Neural crest cell (in vitro differentiated cells): ENCODE measurements around the gene MMP25. TPM values are rescaled to one million over a fixed set of nuclear protein-coding genes. Genes with fewer than 3 reads are reported as not detected.

Experiments used
- DNase-seq: peaks from one replicate; pipeline ENCODE4 v3.0.0; 2021; ENCODE audit warnings: low read depth, mixed read lengths, low spot score
- H3K27ac Mint-ChIP-seq: one replicate; pipeline ENCODE4 v1.8.0; 2021; ENCODE audit warnings: mild to moderate bottlenecking, mixed read lengths; ENCODE audit not compliant: unreplicated experiment
- H3K27me3 Mint-ChIP-seq: 2 replicates; pipeline ENCODE4 v1.8.0; 2021; ENCODE audit warnings: low read depth, mild to moderate bottlenecking, mixed read lengths
- H3K36me3 Mint-ChIP-seq: 2 replicates; pipeline ENCODE4 v1.8.0; 2021; ENCODE audit warnings: low read depth, mild to moderate bottlenecking, mixed read lengths
- H3K4me1 Mint-ChIP-seq: 2 replicates; pipeline ENCODE4 v1.8.0; 2021; ENCODE audit warnings: mixed read lengths
- H3K4me3 Mint-ChIP-seq: one replicate; pipeline ENCODE4 v1.8.0; 2021; ENCODE audit warnings: mild to moderate bottlenecking, mixed read lengths
- H3K9me3 Mint-ChIP-seq: 2 replicates; pipeline ENCODE4 v1.8.0; 2021; ENCODE audit warnings: mixed read lengths
- CTCF ChIP-seq: fragments of 200-600 bp; sonication (generic); conservative IDR thresholded peaks from 2 replicates; pipeline ENCODE4 v1.5.0; 2021; ENCODE audit warnings: antibody characterized with exemption, mild to moderate bottlenecking
- total RNA-seq: library from RNA; stranded (reverse); gene quantifications from 2 replicates; pipeline ENCODE4 v1.2.1, GENCODE V29; 2021

The MMP25 gene
- total RNA-seq, 1 donor from 2014 or later, result 0.96 TPM

- H3K27ac Mint-ChIP-seq, result no peak overlapping the region
- H3K9me3 Mint-ChIP-seq, result no peaks in the 10 kb centered on the region
- no peak overlapping the region for H3K4me3 Mint-ChIP-seq
- DNase-seq, result no peak
- H3K27me3 Mint-ChIP-seq, result peaks cover 95% of the 10 kb centered on the region
- no peaks in the 10 kb centered on the region for H3K36me3 Mint-ChIP-seq
- H3K4me1 Mint-ChIP-seq, result no peaks in the 10 kb centered on the region
- TF ChIP-seq CTCF, result no peak
Measured at GRCh38 chr16:3038256-3038655, 8.1 kb upstream of the MMP25 start.

GRCh38 chr16:3038896-3039295 is 7.5 kb upstream of the MMP25 start:
- Mint-ChIP-seq H3K4me3 (no peak overlapping the region), H3K27me3 (peaks cover 95% of the 10 kb centered on the region)

GRCh38 chr16:3042376-3042775 is 4.0 kb upstream of the MMP25 start:
- H3K36me3 Mint-ChIP-seq, result peaks cover 3% of the 10 kb centered on the region
- no peaks in the 10 kb centered on the region for H3K9me3 Mint-ChIP-seq
- no peak for DNase-seq
- TF ChIP-seq CTCF, result no peak
- no peak overlapping the region for H3K4me3 Mint-ChIP-seq
- H3K27ac Mint-ChIP-seq, result no peak overlapping the region
- H3K4me1 Mint-ChIP-seq, result peaks cover 8% of the 10 kb centered on the region
- peaks cover 90% of the 10 kb centered on the region for H3K27me3 Mint-ChIP-seq

More at GRCh38 chr16:3038896-3039295, 7.5 kb upstream of the MMP25 start:
- DNase-seq, result no peak
- Mint-ChIP-seq H3K27ac (no peak overlapping the region), H3K4me1 (no peaks in the 10 kb centered on the region), H3K36me3 (no peaks in the 10 kb centered on the region), H3K9me3 (no peaks in the 10 kb centered on the region)
- no peak for TF ChIP-seq CTCF

GRCh38 chr16:3044708-3045107 is 1.7 kb upstream of the MMP25 start:
- Mint-ChIP-seq H3K36me3 (peaks cover 3% of the 10 kb centered on the region), H3K27me3 (peaks cover 87% of the 10 kb centered on the region), H3K4me1 (peaks cover 8% of the 10 kb centered on the region), H3K9me3 (no peaks in the 10 kb centered on the region), H3K27ac (no peak overlapping the region), H3K4me3 (peak overlapping the region; percentile 84)
- no peak for DNase-seq
- no peak for TF ChIP-seq CTCF

GRCh38 chr16:3046641-3047386 is 453 bp downstream of the MMP25 start:
- Mint-ChIP-seq H3K27me3 (peaks cover 80% of the 10 kb centered on the region), H3K9me3 (no peaks in the 10 kb centered on the region), H3K4me1 (peaks cover 8% of the 10 kb centered on the region), H3K36me3 (peaks cover 3% of the 10 kb centered on the region), H3K27ac (no peak overlapping the region), H3K4me3 (peak overlapping the region; percentile 54)
- TF ChIP-seq CTCF, result no peak
- DNase-seq, result no peak
